OCI-LY7 (cell line): Measurements from ENCODE around the gene TUBAL3.

ENCODE experiments used
- EZH2phosphoT487 ChIP-seq: fragments of 200-600 bp; sonication (generic); IDR thresholded peaks from 2 replicates; pipeline ENCODE4 v1.6.1; 2018; ENCODE audit warnings: low read depth, borderline replicate concordance, mild to moderate bottlenecking, mixed run types, antibody characterized with exemption, low read length, moderate library complexity, mixed read lengths
- TF ChIP-seq, protein P1 (sequence below): fragments of 200-600 bp; sonication (generic); conservative IDR thresholded peaks from 2 replicates; pipeline ENCODE4 v1.5.1; 2014; ENCODE audit warnings: mild to moderate bottlenecking, antibody characterized with exemption, low read length, moderate library complexity, mixed read lengths

DNA sequence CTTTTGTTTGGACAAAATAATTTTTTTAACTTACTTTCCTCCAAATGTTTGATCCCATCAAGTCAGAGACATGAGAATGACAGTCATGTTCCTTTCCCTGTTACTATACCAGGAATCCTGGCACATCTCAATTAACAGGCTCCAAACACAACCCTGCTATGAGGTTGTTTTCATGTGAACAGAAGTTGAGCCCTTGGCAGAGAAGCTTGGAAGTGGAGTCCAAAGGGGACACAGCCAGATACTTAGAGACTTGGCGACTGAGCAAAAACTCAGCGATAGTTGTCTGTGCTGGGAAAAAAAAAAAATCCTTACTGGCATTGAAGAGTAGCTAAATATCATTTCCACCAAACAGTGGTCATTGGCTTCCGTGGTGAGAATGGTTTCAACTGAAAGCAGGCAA lies 12.8 kb downstream of the TUBAL3 start:
- TF ChIP-seq, protein P1, sequence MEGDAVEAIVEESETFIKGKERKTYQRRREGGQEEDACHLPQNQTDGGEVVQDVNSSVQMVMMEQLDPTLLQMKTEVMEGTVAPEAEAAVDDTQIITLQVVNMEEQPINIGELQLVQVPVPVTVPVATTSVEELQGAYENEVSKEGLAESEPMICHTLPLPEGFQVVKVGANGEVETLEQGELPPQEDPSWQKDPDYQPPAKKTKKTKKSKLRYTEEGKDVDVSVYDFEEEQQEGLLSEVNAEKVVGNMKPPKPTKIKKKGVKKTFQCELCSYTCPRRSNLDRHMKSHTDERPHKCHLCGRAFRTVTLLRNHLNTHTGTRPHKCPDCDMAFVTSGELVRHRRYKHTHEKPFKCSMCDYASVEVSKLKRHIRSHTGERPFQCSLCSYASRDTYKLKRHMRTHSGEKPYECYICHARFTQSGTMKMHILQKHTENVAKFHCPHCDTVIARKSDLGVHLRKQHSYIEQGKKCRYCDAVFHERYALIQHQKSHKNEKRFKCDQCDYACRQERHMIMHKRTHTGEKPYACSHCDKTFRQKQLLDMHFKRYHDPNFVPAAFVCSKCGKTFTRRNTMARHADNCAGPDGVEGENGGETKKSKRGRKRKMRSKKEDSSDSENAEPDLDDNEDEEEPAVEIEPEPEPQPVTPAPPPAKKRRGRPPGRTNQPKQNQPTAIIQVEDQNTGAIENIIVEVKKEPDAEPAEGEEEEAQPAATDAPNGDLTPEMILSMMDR, result no peak
- TF ChIP-seq EZH2phosphoT487, result no peak
